ENCODE measurements around the gene PARP12.

Gene PARP12

GRCh38 chr7:140060243-140060630, 2.5 kb downstream of the PARP12 start:
- no peak for DNase-seq

- DNase-seq, result peak in 1 of 58 donors; percentile 28
Observed at GRCh38 chr7:140059273-140060242, 3.2 kb downstream of the PARP12 start.

GRCh38 chr7:140058517-140058916, 4.2 kb downstream of the PARP12 start:
- no peak for DNase-seq

- DNase-seq, result no peak
Observed at GRCh38 chr7:140057143-140057535, 5.6 kb downstream of the PARP12 start.

GRCh38 chr7:140056431-140057142, 6.2 kb downstream of the PARP12 start:
- DNase-seq, result no peak

- no peak for DNase-seq
Observed at GRCh38 chr7:140055833-140056232, 6.9 kb downstream of the PARP12 start.

GRCh38 chr7:140054751-140055150, 8.0 kb downstream of the PARP12 start:
- no peak for DNase-seq

GRCh38 chr7:140053812-140054539, 8.8 kb downstream of the PARP12 start:
- no peak for DNase-seq

- no peak for DNase-seq
Observed at GRCh38 chr7:140051820-140052219, 10.9 kb downstream of the PARP12 start.

GRCh38 chr7:140050100-140050499, 12.7 kb downstream of the PARP12 start:
- DNase-seq, result no peak

GRCh38 chr7:140049339-140050024, 13.3 kb downstream of the PARP12 start:
- DNase-seq, result no peak

- DNase-seq, result no peak
Observed at GRCh38 chr7:140048989-140049338, 13.8 kb downstream of the PARP12 start.

GRCh38 chr7:140048138-140048537, 14.6 kb downstream of the PARP12 start:
- DNase-seq, result no peak

- no peak for DNase-seq
Observed at GRCh38 chr7:140047197-140047596, 15.6 kb downstream of the PARP12 start.

- no peak for DNase-seq
Observed at GRCh38 chr7:140045697-140046096, 17.1 kb downstream of the PARP12 start.

- DNase-seq, result no peak
Observed at GRCh38 chr7:140044251-140044650, 18.5 kb downstream of the PARP12 start.

- DNase-seq, result no peak
Observed at GRCh38 chr7:140042386-140042670, 20.4 kb downstream of the PARP12 start.

GRCh38 chr7:140041659-140042385, 20.9 kb downstream of the PARP12 start:
- no peak for DNase-seq

- no peak for DNase-seq
Observed at GRCh38 chr7:140039896-140040295, 22.9 kb downstream of the PARP12 start.

GRCh38 chr7:140039066-140039465, 23.7 kb downstream of the PARP12 start:
- no peak for DNase-seq

Measured in anterior cingulate cortex (tissue), 58 donors.